HFFc6 (cell line): ENCODE measurements around the gene FAM13A. TPM values are rescaled to one million over a fixed set of nuclear protein-coding genes. Genes with fewer than 3 reads are reported as not detected.

ENCODE experiments used
- DNase-seq: peaks from one replicate; pipeline ENCODE4 v3.0.0-alpha.2; 2018
- H3K27ac Mint-ChIP-seq: 2 replicates; pipeline ENCODE4 v1.8.0; 2020; ENCODE audit warnings: mild to moderate bottlenecking, mixed read lengths
- H3K27me3 Mint-ChIP-seq: 2 replicates; pipeline ENCODE4 v1.8.0; 2021; ENCODE audit warnings: mild to moderate bottlenecking, moderate library complexity, mixed read lengths; ENCODE audit not compliant: insufficient read depth
- H3K36me3 Mint-ChIP-seq: 2 replicates; pipeline ENCODE4 v1.8.0; 2021; ENCODE audit warnings: low read depth, mixed read lengths
- H3K4me1 Mint-ChIP-seq: 2 replicates; pipeline ENCODE4 v1.8.0; 2020; ENCODE audit warnings: low read depth, mixed read lengths
- H3K4me3 Mint-ChIP-seq: 2 replicates; pipeline ENCODE4 v1.8.0; 2020; ENCODE audit warnings: mild to moderate bottlenecking, moderate library complexity, mixed read lengths
- H3K9me3 Mint-ChIP-seq: 2 replicates; pipeline ENCODE4 v1.8.0; 2020; ENCODE audit warnings: mild to moderate bottlenecking, mixed read lengths
- total RNA-seq, 6 experiments: library from RNA; stranded (reverse); fragmentation: NEBNext Ultra II Directional; extraction: Animal tissue kit (Norgen Biotek cat#: 25700); gene quantifications; 2 replicates in 1 of 6; 3 replicates in 5 of 6; pipeline ENCODE4 v1.2.3, GENCODE V29; 2021
- TF ChIP-seq, protein P1 (sequence below): fragments of 200-600 bp; sonication (generic); IDR thresholded peaks from 2 replicates; pipeline ENCODE4 v1.5.0; 2021; ENCODE audit warnings: antibody characterized with exemption, mild to moderate bottlenecking

Gene FAM13A
- total RNA-seq, 6 experiments from 2014 or later: 8.0 to 11.2 (median 9.7) TPM

- TF ChIP-seq, protein P1, sequence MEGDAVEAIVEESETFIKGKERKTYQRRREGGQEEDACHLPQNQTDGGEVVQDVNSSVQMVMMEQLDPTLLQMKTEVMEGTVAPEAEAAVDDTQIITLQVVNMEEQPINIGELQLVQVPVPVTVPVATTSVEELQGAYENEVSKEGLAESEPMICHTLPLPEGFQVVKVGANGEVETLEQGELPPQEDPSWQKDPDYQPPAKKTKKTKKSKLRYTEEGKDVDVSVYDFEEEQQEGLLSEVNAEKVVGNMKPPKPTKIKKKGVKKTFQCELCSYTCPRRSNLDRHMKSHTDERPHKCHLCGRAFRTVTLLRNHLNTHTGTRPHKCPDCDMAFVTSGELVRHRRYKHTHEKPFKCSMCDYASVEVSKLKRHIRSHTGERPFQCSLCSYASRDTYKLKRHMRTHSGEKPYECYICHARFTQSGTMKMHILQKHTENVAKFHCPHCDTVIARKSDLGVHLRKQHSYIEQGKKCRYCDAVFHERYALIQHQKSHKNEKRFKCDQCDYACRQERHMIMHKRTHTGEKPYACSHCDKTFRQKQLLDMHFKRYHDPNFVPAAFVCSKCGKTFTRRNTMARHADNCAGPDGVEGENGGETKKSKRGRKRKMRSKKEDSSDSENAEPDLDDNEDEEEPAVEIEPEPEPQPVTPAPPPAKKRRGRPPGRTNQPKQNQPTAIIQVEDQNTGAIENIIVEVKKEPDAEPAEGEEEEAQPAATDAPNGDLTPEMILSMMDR: no peak
- Mint-ChIP-seq H3K4me3 (no peak overlapping the region), H3K27ac (no peak overlapping the region), H3K27me3 (no peaks in the 10 kb centered on the region), H3K36me3 (peaks cover 26% of the 10 kb centered on the region), H3K4me1 (peaks cover 20% of the 10 kb centered on the region), H3K9me3 (no peaks in the 10 kb centered on the region)
- DNase-seq: no peak
These were observed 304.9 kb downstream of the FAM13A start for GRCh38 chr4:88752076-88752463.

GRCh38 chr4:88751258-88752075, 305.5 kb downstream of the FAM13A start:
- DNase-seq: no peak
- H3K27ac Mint-ChIP-seq: no peak overlapping the region
- TF ChIP-seq, protein P1: no peak
- H3K4me1 Mint-ChIP-seq: peaks cover 16% of the 10 kb centered on the region
- no peaks in the 10 kb centered on the region for H3K9me3 Mint-ChIP-seq
- no peaks in the 10 kb centered on the region for H3K27me3 Mint-ChIP-seq
- H3K4me3 Mint-ChIP-seq: no peak overlapping the region
- H3K36me3 Mint-ChIP-seq: peaks cover 29% of the 10 kb centered on the region

DNA sequence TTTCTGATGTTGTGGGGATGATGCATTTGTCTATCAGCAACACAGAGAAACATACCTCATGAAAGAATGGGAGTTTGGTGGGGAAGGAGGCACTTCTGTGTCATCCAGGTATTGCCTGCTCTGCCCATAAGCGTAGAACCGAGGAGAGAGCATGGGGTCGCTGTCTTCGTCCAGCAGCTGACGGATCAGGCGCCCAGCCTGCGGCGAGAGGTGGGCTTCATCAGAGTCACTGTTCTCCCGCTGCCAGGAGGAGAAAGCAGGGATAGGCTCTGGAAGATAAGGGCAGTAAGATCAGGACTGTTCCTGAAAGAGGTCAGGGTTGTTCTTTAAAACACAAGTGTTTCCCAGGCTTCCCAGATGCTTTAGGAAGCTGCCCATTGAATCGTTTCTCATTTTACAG, 306.6 kb downstream of the FAM13A start:
- H3K9me3 Mint-ChIP-seq: no peaks in the 10 kb centered on the region
- peaks cover 14% of the 10 kb centered on the region for H3K4me1 Mint-ChIP-seq
- no peaks in the 10 kb centered on the region for H3K27me3 Mint-ChIP-seq
- no peak overlapping the region for H3K27ac Mint-ChIP-seq
- peaks cover 38% of the 10 kb centered on the region for H3K36me3 Mint-ChIP-seq
- TF ChIP-seq, protein P1: no peak
- no peak for DNase-seq
- H3K4me3 Mint-ChIP-seq: no peak overlapping the region

DNA sequence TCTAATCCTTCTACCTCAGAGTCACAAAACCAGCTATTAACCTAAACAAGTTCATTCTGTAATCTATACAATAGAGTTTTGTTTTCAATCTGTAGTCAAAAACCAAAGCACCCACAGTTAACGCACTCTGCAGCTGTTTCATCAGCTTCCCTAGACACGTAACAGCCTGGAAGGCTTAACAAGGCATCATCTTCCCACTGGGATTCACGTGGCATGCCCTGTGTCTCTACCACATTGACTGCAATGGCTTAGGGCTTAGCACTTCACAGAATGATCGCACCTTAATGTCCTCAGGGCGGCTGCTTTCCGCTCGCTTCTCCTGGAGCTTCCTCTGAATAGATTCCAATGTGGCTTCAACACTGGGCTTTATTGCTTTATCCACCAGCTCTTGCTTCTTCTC, 309.6 kb downstream of the FAM13A start:
- Mint-ChIP-seq H3K27me3 (no peaks in the 10 kb centered on the region), H3K4me3 (no peak overlapping the region), H3K4me1 (peaks cover 44% of the 10 kb centered on the region), H3K36me3 (peaks cover 49% of the 10 kb centered on the region), H3K27ac (no peak overlapping the region), H3K9me3 (no peaks in the 10 kb centered on the region)
- DNase-seq: no peak
- TF ChIP-seq, protein P1: no peak

DNA sequence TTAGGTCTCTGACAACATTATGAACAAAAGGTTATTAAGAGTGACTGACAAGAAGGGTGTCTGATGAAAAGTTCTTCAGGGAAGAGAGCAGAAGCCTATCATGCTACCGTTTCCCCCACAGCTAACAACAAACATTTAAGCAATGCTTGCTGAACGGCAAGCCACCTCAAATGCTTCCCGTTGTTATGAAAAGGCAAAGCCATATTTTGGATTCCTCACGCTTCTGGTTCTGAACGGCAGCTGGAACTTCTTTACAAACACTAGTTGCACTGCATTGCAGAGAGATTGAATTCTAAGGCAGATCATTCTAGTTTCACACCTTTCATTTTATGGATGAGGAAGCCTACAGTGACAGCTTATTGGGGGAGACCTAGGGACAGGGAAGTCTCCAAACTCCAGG, 310.8 kb downstream of the FAM13A start:
- TF ChIP-seq, protein P1: no peak
- H3K4me3 Mint-ChIP-seq: no peak overlapping the region
- no peak for DNase-seq
- H3K9me3 Mint-ChIP-seq: no peaks in the 10 kb centered on the region
- H3K27me3 Mint-ChIP-seq: no peaks in the 10 kb centered on the region
- H3K4me1 Mint-ChIP-seq: peaks cover 42% of the 10 kb centered on the region
- H3K27ac Mint-ChIP-seq: no peak overlapping the region
- peaks cover 49% of the 10 kb centered on the region for H3K36me3 Mint-ChIP-seq
